Testis (tissue), 3 donors: ENCODE data around the gene EGFR. TPM values are rescaled to one million over a fixed set of nuclear protein-coding genes. Genes with fewer than 3 reads are reported as not detected.

Source experiments
- DNase-seq: peaks from one replicate; pipeline ENCODE4 v3.0.0-alpha.2; 2019
- H3K27ac ChIP-seq, 2 donors: fragments of 200-600 bp; sonication (generic); one replicate each; pipeline ENCODE4 v1.5.1; 2019
- H3K27me3 ChIP-seq: fragments of 200-600 bp; sonication (generic); one replicate; pipeline ENCODE4 v1.5.1; 2019
- H3K36me3 ChIP-seq: fragments of 200-600 bp; sonication (generic); one replicate; pipeline ENCODE4 v1.5.1; 2017; ENCODE audit warnings: low read depth; ENCODE audit errors: missing control alignments
- H3K4me1 ChIP-seq: fragments of 200-600 bp; sonication (generic); one replicate; pipeline ENCODE4 v1.5.1; 2019
- H3K4me3 ChIP-seq, 2 donors: fragments of 200-600 bp; sonication (generic); one replicate each; pipeline ENCODE4 v1.5.1; 2017 to 2019
- H3K9me3 ChIP-seq: fragments of 200-600 bp; sonication (generic); one replicate; pipeline ENCODE4 v1.5.1; 2017
- POLR2A ChIP-seq: fragments of 450-650 bp; IDR thresholded peaks from one replicate; pipeline ENCODE4 v1.6.1; 2017; ENCODE audit warnings: antibody characterized with exemption, mild to moderate bottlenecking, moderate library complexity
- WGBS, 2 donors: methylation state at CpG; one replicate each; pipeline ENCODE4 v1.1.5; 2018; 5-methylcytosine and 5-hydroxymethylcytosine counted together
- intact Hi-C: fragments of 100-400 bp; cut with DNase I; formaldehyde crosslinking; loops from one replicate; pipeline ENCODE4 v1.15.1; 2023; ENCODE audit warnings: low total_unique reads
- polyA plus RNA-seq: library from polyadenylated mRNA; stranded (reverse); fragments of 350-450 nt; fragmentation: Illumina TruSeq; extraction: RNeasy Lipid Tissue Mini Kit (QIAGEN cat#74804); gene quantifications from one replicate; pipeline ENCODE4 v1.2.3, GENCODE V29; 2014; ENCODE audit warnings: low read depth, low replicate concordance; ENCODE audit not compliant: insufficient read depth
- total RNA-seq, 2 donors: library from RNA; depleted of rRNA; stranded (reverse); fragments of >200 nt; gene quantifications; one replicate each; pipeline ENCODE4 v1.2.3, GENCODE V29; 2016
- TF ChIP-seq, protein P1 (sequence below), 3 experiments: fragments of 450-650 bp in 2 of 3; fragments of 200-600 bp in 1 of 3; sonication (generic) in 1 of 3; IDR thresholded peaks; one replicate each; pipeline ENCODE4 v1.5.1; 2016 to 2019; ENCODE audit warnings: antibody characterized with exemption in 3 of 3, mild to moderate bottlenecking in 2 of 3, moderate library complexity in 1 of 3

EGFR gene
- total and polyA plus RNA-seq, 3 donors from 2014 or later, result 11.0 to 45.0 (median 18.2) TPM

DNA sequence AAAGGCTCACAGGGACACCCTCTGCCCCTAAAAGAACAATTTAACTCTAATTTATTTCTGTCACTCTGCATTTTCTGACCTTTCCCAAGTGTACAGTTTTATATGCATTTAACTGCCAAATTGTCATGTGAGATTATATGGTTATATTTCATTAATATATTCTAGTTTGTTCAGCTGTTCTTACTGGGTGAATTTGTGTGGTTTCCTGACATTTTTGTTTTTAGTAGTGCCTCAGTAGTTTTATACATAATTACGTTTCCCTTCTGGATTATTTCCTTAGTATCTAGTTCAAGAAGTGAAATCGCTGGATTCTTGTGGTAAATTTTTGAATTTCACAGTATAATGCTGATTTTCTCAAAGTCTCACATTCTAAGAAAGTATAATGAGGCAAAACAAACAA is 41.3 kb downstream of the EGFR start:
- 75 to 82% methylated on average over 2 of the region's 2 CpGs for WGBS, 2 donors
- Histone ChIP-seq H3K27me3 (no peaks in the 10 kb centered on the region), H3K4me1 (peaks cover 6% of the 10 kb centered on the region), H3K36me3 (no peaks in the 10 kb centered on the region), H3K27ac (no peak overlapping the region), H3K4me3 (no peak overlapping the region), H3K9me3 (no peaks in the 10 kb centered on the region)
- no peak for DNase-seq
- intact Hi-C loops, result no loop called here
- TF ChIP-seq, protein P1, sequence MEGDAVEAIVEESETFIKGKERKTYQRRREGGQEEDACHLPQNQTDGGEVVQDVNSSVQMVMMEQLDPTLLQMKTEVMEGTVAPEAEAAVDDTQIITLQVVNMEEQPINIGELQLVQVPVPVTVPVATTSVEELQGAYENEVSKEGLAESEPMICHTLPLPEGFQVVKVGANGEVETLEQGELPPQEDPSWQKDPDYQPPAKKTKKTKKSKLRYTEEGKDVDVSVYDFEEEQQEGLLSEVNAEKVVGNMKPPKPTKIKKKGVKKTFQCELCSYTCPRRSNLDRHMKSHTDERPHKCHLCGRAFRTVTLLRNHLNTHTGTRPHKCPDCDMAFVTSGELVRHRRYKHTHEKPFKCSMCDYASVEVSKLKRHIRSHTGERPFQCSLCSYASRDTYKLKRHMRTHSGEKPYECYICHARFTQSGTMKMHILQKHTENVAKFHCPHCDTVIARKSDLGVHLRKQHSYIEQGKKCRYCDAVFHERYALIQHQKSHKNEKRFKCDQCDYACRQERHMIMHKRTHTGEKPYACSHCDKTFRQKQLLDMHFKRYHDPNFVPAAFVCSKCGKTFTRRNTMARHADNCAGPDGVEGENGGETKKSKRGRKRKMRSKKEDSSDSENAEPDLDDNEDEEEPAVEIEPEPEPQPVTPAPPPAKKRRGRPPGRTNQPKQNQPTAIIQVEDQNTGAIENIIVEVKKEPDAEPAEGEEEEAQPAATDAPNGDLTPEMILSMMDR (IDR thresholded peaks at IDR 0.05), result no peak
- TF ChIP-seq POLR2A, result no peak

DNA sequence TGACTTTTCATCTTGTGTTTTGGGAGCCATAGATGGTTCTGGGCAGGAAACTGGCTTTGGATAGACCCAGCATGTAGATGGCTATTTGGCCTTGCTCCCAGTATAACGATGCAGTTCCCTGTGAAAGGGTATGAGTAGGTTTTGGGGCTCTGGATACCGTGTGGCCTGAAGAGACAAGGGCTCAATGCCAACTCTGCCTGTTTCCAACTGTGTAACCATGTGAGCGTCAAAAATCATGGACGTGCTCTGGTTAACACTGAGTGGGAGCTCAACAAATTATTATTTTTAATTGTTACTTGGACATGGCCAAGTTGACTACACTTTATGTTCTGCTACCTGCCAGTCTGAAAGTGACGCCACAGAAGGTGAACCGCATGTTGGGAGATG is 41.8 kb downstream of the EGFR start:
- intact Hi-C loops, result no loop called here
- TF ChIP-seq, protein P1 (IDR thresholded peaks at IDR 0.05), result no peak
- TF ChIP-seq POLR2A, result no peak
- Histone ChIP-seq H3K4me1 (peaks cover 11% of the 10 kb centered on the region), H3K9me3 (no peaks in the 10 kb centered on the region), H3K27me3 (no peaks in the 10 kb centered on the region), H3K4me3 (no peak overlapping the region), H3K36me3 (no peaks in the 10 kb centered on the region), H3K27ac (peak overlapping the region in 1 of 2 donors; percentile 39)
- no peak for DNase-seq
- 82 to 83% methylated on average over 6 of the region's 6 CpGs for WGBS, 2 donors

DNA sequence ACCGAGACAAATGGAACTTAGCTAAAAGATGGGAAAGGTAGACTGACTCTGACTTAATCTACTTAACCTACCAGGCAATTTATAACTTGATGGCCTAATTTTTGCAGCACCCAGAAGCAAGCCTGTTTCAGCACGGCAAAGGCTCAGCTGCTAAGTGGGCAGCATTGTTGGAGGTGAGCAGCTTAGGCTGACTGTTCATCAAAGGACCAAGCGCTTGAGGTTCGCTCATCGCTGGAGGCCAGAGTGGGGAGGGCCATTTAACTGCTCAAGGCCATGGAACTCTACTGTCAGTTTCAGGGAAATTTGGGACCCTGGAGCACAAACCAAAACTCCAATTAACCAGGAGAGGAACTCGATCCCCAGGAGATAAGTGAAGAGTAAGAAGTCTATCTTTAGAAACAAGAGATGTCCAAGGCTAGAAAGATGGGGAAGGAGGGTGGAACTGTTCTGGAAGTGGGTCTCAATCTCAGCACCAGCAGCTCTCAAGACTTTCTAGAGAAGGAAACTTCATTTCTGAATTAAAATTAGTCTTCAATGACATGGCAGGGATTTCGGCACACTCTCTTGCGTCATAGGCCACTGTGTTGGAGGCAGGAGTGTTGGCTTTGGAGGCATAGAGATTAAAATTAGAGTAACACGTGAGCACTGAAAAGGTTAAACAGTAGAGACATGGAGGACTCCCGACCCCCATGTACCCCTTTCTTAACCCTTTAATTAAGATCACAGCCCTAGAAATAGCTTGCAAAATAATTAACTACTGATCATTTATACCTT is 43.1 kb downstream of the EGFR start:
- Histone ChIP-seq H3K4me3 (no peak overlapping the region), H3K27ac (no peak overlapping the region), H3K9me3 (no peaks in the 10 kb centered on the region), H3K36me3 (no peaks in the 10 kb centered on the region), H3K27me3 (no peaks in the 10 kb centered on the region), H3K4me1 (peaks cover 19% of the 10 kb centered on the region)
- no peak for TF ChIP-seq POLR2A
- TF ChIP-seq, protein P1 (IDR thresholded peaks at IDR 0.05), result no peak
- intact Hi-C loops, result no loop called here
- no peak for DNase-seq
- WGBS, 2 donors, result 80 to 82% methylated on average over 10 of the region's 10 CpGs

DNA sequence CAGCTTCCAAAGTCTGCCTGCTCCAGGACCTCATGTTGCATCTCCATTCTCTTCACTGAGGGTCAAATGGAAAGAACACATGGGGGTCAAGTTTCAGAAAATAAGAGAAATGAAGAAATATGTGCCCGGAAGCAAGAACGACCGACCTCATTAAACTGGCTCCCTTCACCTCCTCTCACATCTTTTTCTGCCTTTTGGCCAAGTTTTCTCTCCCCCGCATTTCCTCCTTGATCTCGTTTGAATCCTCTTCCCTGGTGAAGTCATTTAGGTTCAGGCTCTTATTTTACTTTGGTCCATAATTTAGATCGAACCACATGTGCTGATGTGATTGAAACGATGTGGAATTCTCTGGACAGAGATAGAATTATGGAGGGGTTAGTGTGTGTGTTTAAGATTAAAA is 44.2 kb downstream of the EGFR start:
- no peak overlapping the region for H3K4me3 ChIP-seq
- H3K27ac ChIP-seq, result no peak overlapping the region
- no peak for TF ChIP-seq POLR2A
- TF ChIP-seq, protein P1 (IDR thresholded peaks at IDR 0.05), result no peak
- H3K9me3 ChIP-seq, result no peaks in the 10 kb centered on the region
- DNase-seq, result no peak
- WGBS, 2 donors, result 48 to 54% methylated on average over 7 of the region's 7 CpGs
- no peaks in the 10 kb centered on the region for H3K36me3 ChIP-seq
- peaks cover 19% of the 10 kb centered on the region for H3K4me1 ChIP-seq
- intact Hi-C loops, result no loop called here
- H3K27me3 ChIP-seq, result no peaks in the 10 kb centered on the region

DNA sequence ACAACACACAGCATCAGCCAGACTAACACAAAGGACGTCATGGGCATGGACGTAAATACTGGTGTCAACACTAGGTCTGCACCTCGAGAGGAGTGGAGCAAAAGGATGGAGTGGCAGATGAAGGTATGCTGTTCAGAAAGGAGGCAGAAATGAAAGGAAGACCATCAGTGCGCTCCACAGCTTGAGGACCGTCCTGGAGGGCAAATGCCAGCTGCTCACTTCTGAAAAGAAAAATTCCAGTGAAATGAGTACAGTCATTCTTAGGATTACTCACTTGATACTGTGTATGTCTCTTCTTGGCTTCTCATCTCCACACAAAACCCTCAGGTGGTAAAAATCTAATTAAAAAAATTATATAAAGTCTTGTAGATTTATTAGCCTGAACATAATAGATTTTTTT is 44.8 kb downstream of the EGFR start:
- intact Hi-C loops, result no loop called here
- no peak overlapping the region for H3K27ac ChIP-seq
- peaks cover 22% of the 10 kb centered on the region for H3K4me1 ChIP-seq
- no peaks in the 10 kb centered on the region for H3K27me3 ChIP-seq
- 85 to 86% methylated on average over 5 of the region's 5 CpGs for WGBS, 2 donors
- no peak overlapping the region for H3K4me3 ChIP-seq
- TF ChIP-seq, protein P1 (IDR thresholded peaks at IDR 0.05), result no peak
- TF ChIP-seq POLR2A, result no peak
- H3K9me3 ChIP-seq, result no peaks in the 10 kb centered on the region
- no peaks in the 10 kb centered on the region for H3K36me3 ChIP-seq
- DNase-seq, result no peak
